Measurements from ENCODE around the gene PALS2. TPM values are rescaled to one million over a fixed set of nuclear protein-coding genes. Genes with fewer than 3 reads are reported as not detected.
A peak's percentile ranks its signal among the peaks of the same experiment; 100 is the strongest.

PALS2 gene
- total RNA-seq, 1 experiment from 2014 or later, result 68.4 TPM

- Histone ChIP-seq H3K4me3 (ENCODE audit: low read depth, low read length, poor library complexity, severe bottlenecking) (no peak overlapping the region), H3K27ac (ENCODE audit: low read depth, low read length, poor library complexity, severe bottlenecking) (no peak overlapping the region), H3K36me3 (ENCODE audit: insufficient read depth, low read length, poor library complexity, severe bottlenecking) (no peaks in the 10 kb centered on the region), H3K4me1 (ENCODE audit: insufficient read depth, low read length, poor library complexity, severe bottlenecking) (peaks cover 10% of the 10 kb centered on the region), H3K9me3 (ENCODE audit: low read depth, low read length, poor library complexity, severe bottlenecking) (no peaks in the 10 kb centered on the region), H3K27me3 (replicated peaks; ENCODE audit: insufficient read depth, low read depth, low read length, poor library complexity) (no peaks in the 10 kb centered on the region)
- intact Hi-C loops (cut with micrococcal nuclease; ENCODE audit: unreplicated experiment), result loop anchor here (5.0 kb wide), 1 partner anchor 296 kb away; no protein-coding TSS in a partner anchor
- DNase-seq (ENCODE audit: low spot score), result peak; percentile 62
- ChIA-PET CTCF (no interaction called here), POLR2A (ENCODE audit: low non-redundant PET) (no interaction called here)
- TF ChIP-seq EZH2 (IDR thresholded peaks at IDR 0.05; ENCODE audit: borderline replicate concordance, low read depth, low read length, poor library complexity, severe bottlenecking) (no peak), CTCF (conservative IDR thresholded peaks at IDR 0.05; ENCODE audit: low read depth, low read length) (peak; percentile 64)
- BruUV-seq (replicated peaks), result no TSS peak
Measured at GRCh38 chr7:24587853-24588252, 14.6 kb downstream of the PALS2 start.

- no TSS peak for BruUV-seq (replicated peaks)
- ChIA-PET POLR2A (ENCODE audit: low non-redundant PET) (no interaction called here), CTCF (no interaction called here)
- Histone ChIP-seq H3K27me3 (replicated peaks; ENCODE audit: insufficient read depth, low read depth, low read length, poor library complexity) (no peaks in the 10 kb centered on the region), H3K4me3 (ENCODE audit: low read depth, low read length, poor library complexity, severe bottlenecking) (no peak overlapping the region), H3K9me3 (ENCODE audit: low read depth, low read length, poor library complexity, severe bottlenecking) (no peaks in the 10 kb centered on the region), H3K4me1 (ENCODE audit: insufficient read depth, low read length, poor library complexity, severe bottlenecking) (peaks cover 10% of the 10 kb centered on the region), H3K27ac (ENCODE audit: low read depth, low read length, poor library complexity, severe bottlenecking) (no peak overlapping the region), H3K36me3 (ENCODE audit: insufficient read depth, low read length, poor library complexity, severe bottlenecking) (peaks cover 5% of the 10 kb centered on the region)
- intact Hi-C loops (cut with micrococcal nuclease; ENCODE audit: unreplicated experiment), result loop anchor here (5.0 kb wide), 1 partner anchor 71 kb away; no protein-coding TSS in a partner anchor
- TF ChIP-seq CTCF (conservative IDR thresholded peaks at IDR 0.05; ENCODE audit: low read depth, low read length) (0 out of 2 replicates have a peak, but pooled peaks have one; percentile 29), EZH2 (IDR thresholded peaks at IDR 0.05; ENCODE audit: borderline replicate concordance, low read depth, low read length, poor library complexity, severe bottlenecking) (no peak)
- no peak for DNase-seq (ENCODE audit: low spot score)
Measured at GRCh38 chr7:24591152-24591551, 17.9 kb downstream of the PALS2 start.

GRCh38 chr7:24595671-24596418 is 22.6 kb downstream of the PALS2 start:
- CTCF ChIA-PET, result no interaction called here
- no peak overlapping the region for H3K27ac ChIP-seq (ENCODE audit: low read depth, low read length, poor library complexity, severe bottlenecking)
- intact Hi-C loops (cut with micrococcal nuclease; ENCODE audit: unreplicated experiment), result no loop called here
- no peak overlapping the region for H3K4me3 ChIP-seq (ENCODE audit: low read depth, low read length, poor library complexity, severe bottlenecking)
- H3K9me3 ChIP-seq (ENCODE audit: low read depth, low read length, poor library complexity, severe bottlenecking), result no peaks in the 10 kb centered on the region
- TF ChIP-seq CTCF (conservative IDR thresholded peaks at IDR 0.05; ENCODE audit: low read depth, low read length), result no peak
- TF ChIP-seq EZH2 (IDR thresholded peaks at IDR 0.05; ENCODE audit: borderline replicate concordance, low read depth, low read length, poor library complexity, severe bottlenecking), result no peak
- no peak for DNase-seq (ENCODE audit: low spot score)
- peaks cover 5% of the 10 kb centered on the region for H3K36me3 ChIP-seq (ENCODE audit: insufficient read depth, low read length, poor library complexity, severe bottlenecking)
- POLR2A ChIA-PET (ENCODE audit: low non-redundant PET), result no interaction called here
- no peaks in the 10 kb centered on the region for H3K27me3 ChIP-seq (replicated peaks; ENCODE audit: insufficient read depth, low read depth, low read length, poor library complexity)
- H3K4me1 ChIP-seq (ENCODE audit: insufficient read depth, low read length, poor library complexity, severe bottlenecking), result peaks cover 1% of the 10 kb centered on the region
- no TSS peak for BruUV-seq (replicated peaks)

Data from A673 (cell line).